Activated CD4-positive, alpha-beta memory T cell treated with anti-CD3 and anti-CD28 coated beads for 36 hours (primary cell): Measurements from ENCODE around the gene SDF4. TPM values are rescaled to one million over a fixed set of nuclear protein-coding genes. Genes with fewer than 3 reads are reported as not detected.
"Not testable (repeated sequence)": the region's sequence is repeated elsewhere in the genome, so short reads cannot be mapped to it uniquely, and the experiment has no call there.

Experiments used
- CTCF ChIA-PET: fragments of 350-600 bp; sonication (Branson Sonifier 250); formaldehyde crosslinking; loops from one replicate; lab custom pipeline; 2021; ENCODE audit warnings: antibody characterized with exemption, inconsistent platforms; lab: Charles Lee
- POLR2A ChIA-PET: fragments of 350-600 bp; sonication (Branson Sonifier 250); formaldehyde crosslinking; loops from one replicate; lab custom pipeline; 2021; ENCODE audit warnings: antibody characterized with exemption; lab: Charles Lee
- DNase-seq: peaks from one replicate; pipeline ENCODE4 v3.0.0-alpha.2; 2020
- H3K27ac Mint-ChIP-seq: one replicate; pipeline ENCODE4 v1.8.0; 2021; ENCODE audit warnings: mixed read lengths
- H3K27me3 Mint-ChIP-seq: one replicate; pipeline ENCODE4 v1.8.0; 2021; ENCODE audit warnings: mixed read lengths
- H3K36me3 Mint-ChIP-seq: one replicate; pipeline ENCODE4 v1.8.0; 2021; ENCODE audit warnings: mixed read lengths
- H3K4me1 Mint-ChIP-seq: one replicate; pipeline ENCODE4 v1.8.0; 2021; ENCODE audit warnings: low read depth, mixed read lengths
- H3K4me3 Mint-ChIP-seq: one replicate; pipeline ENCODE4 v1.8.0; 2021; ENCODE audit warnings: mild to moderate bottlenecking, mixed read lengths
- H3K9me3 Mint-ChIP-seq: one replicate; pipeline ENCODE4 v1.8.0; 2021; ENCODE audit warnings: mixed read lengths
- intact Hi-C: fragments of 100-400 bp; cut with micrococcal nuclease; formaldehyde crosslinking; loops from one replicate; pipeline ENCODE4 v1.15.1; 2023
- total RNA-seq, 2 experiments: library from RNA; stranded (reverse); gene quantifications; one replicate each; pipeline ENCODE4 v1.2.3, GENCODE V29; 2021

SDF4 gene
- total RNA-seq, 2 experiments from 2014 or later, result 302 to 305 TPM

DNA sequence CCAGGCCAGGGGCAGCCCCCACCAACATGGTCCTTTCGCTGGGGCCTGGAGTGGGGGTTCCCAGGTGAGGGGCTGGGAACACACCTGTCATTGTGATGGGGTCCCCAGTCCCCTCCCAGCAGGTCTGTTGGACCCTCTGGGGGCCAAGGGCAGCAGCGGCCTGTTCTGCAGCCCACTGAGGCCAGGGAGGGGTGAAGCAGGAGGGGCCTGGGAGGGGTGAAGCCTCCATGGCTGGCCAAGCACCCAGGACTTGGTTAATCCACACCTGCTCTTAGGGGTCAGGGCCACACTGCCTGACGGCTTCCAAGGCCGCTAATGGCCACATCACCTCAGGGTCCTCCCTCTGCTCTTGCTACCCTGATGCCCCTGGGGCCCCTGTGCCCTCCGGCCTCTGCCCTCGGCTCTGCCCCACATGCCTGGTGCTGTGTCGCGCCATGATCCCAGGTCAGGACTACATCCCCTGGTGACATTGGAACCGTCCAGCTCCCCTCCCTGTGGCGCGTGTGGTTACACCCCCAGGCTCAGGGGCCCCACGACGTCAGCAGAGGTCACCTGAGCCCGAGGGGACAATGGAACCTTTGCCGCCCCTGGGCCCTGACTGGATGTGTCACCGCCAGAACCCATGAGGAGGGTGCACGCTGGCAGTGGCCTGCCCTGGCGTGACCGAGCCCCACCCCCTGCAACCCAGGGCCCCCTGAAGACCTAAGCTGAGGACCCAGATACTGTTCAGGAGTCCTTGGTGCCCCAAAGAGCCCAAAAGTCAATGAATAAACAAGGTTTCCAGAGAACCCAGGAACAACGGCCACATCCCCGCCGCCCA, 32.5 kb downstream of the SDF4 start:
- Mint-ChIP-seq H3K9me3 (peaks cover 9% of the 10 kb centered on the region), H3K4me1 (peaks cover 17% of the 10 kb centered on the region), H3K4me3 (peak overlapping the region; percentile 56), H3K27ac (peak overlapping the region; percentile 78), H3K36me3 (peaks cover 9% of the 10 kb centered on the region), H3K27me3 (no peaks in the 10 kb centered on the region)
- intact Hi-C loops, result no loop called here
- ChIA-PET POLR2A (interaction anchor here (0.7 to 1.1 kb wide), 3 partner anchors 10 to 18 kb away, joined by 3 to 7 read pairs (median 3); no protein-coding TSS in a partner anchor), CTCF (interaction anchor here (0.7 to 1.3 kb wide), 2 partner anchors 77 to 79 kb away, joined by 3 read pairs; no protein-coding TSS in a partner anchor)
- DNase-seq, result peak; percentile 27

DNA sequence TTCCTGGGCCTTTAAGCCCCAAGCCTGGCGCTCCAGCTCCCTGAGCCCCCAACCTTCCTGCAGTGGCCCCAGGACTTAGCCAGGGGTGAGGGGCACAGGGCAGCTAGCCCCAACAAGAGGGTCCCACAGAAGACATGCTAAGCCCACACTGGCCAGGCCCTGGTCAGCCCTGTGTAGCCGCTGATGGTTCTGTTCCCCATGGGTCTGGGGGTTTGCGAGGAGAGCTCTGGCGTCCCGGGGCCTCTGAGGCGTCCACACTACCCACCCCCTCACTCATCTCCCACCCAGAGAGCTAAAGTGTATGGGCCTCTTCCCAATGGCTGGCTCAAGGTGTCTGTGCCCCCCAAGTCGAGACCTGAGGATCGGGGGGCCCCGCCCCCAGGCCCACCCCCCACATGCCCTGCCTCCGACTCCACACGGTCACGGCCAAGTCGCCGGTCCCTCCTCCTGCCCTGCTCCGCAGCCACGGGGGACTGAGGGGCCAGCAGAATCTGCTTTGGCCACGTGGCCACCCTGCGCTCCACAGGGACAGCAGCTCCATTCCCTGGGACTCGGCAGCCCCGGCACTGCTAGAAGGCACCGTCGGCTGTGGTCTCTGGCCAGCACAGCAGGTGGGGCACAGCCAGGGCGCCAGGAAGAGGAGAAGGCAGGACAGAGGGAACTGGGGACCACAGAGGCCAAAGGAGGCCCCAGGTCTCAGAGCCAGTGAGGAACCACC, 33.2 kb downstream of the SDF4 start:
- ChIA-PET POLR2A (interaction anchor here (0.7 to 1.0 kb wide), 2 partner anchors 41 to 77 kb away, joined by 3 read pairs; no protein-coding TSS in a partner anchor), CTCF (interaction anchor here (0.7 to 1.3 kb wide), 2 partner anchors 76 to 78 kb away, joined by 3 read pairs; no protein-coding TSS in a partner anchor)
- H3K36me3 Mint-ChIP-seq, result peaks cover 3% of the 10 kb centered on the region
- H3K4me1 Mint-ChIP-seq, result peaks cover 12% of the 10 kb centered on the region
- intact Hi-C loops, result no loop called here
- no peaks in the 10 kb centered on the region for H3K27me3 Mint-ChIP-seq
- peaks cover 12% of the 10 kb centered on the region for H3K9me3 Mint-ChIP-seq
- no peak overlapping the region for H3K4me3 Mint-ChIP-seq
- DNase-seq, result peak; percentile 8
- no peak overlapping the region for H3K27ac Mint-ChIP-seq

DNA sequence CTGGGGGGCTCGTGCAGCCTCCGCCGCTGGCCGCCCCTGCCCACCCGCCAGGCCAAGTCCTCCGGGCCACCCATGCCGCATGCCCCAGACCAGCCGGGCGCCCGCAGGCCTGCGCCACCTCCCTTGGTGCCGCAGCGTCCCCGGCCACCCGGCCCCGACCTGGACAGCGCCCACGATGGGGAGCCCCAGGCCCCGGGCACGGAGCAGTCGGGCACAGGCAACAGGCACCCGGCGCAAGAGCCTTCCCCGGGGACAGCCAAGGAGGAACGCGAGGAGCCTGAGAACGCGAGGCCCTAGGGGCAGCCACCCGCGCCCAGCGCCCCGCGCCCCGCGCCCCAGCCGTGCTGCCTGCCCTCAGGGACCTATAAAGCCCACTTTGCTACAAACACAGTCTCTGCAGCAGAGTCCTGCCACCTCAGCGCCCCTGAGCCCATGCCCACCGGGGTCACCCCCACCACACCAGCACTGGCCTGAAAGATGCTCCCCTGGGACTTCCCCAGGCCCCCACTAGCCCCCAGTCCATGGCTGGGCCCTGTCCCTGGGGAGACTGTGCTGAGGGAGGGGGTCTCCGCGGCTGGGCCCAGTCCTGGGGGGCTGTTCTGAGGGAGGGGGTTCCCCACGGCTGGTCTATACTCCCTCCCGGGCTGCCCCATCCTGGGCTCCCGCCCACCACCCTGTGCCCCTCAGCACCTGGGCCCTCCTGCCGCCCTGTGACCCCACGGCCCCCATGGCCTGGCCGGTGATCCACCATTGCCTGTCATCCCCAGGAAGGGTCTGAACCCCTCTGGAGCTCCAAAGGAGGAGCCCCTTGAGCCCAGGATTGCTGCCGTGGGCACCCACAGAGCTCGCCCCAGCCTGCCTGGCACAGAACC, 34.0 kb downstream of the SDF4 start:
- H3K36me3 Mint-ChIP-seq, result no peaks in the 10 kb centered on the region
- intact Hi-C loops, result no loop called here
- H3K27me3 Mint-ChIP-seq, result no peaks in the 10 kb centered on the region
- ChIA-PET POLR2A (interaction anchor here (0.7 to 1.0 kb wide), 2 partner anchors 41 to 76 kb away, joined by 3 read pairs; no protein-coding TSS in a partner anchor), CTCF (interaction anchor here (1.3 kb wide), 1 partner anchor 75 kb away, joined by 3 read pairs; no protein-coding TSS in a partner anchor)
- H3K4me3 Mint-ChIP-seq, result no peak overlapping the region
- peak; percentile 9 for DNase-seq
- no peak overlapping the region for H3K27ac Mint-ChIP-seq
- H3K9me3 Mint-ChIP-seq, result peaks cover 12% of the 10 kb centered on the region
- peaks cover 12% of the 10 kb centered on the region for H3K4me1 Mint-ChIP-seq

DNA sequence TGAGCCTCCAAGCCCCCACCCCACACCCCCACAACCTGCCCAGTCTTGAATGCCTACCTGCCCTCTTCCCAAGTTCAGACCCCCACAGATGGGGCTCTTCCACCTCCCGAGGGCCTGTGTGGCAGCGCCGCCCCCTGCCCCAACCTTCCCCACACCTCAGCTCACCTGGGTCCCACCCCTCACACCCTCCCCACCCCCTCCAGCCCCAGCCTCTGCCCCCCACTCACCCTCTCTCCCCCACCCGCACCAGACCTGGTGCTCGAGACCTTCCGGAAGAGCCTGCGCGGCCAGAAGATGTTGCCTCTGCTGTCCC, 34.7 kb downstream of the SDF4 start:
- no peak for DNase-seq
- intact Hi-C loops, result no loop called here
- POLR2A ChIA-PET, result no interaction called here
- no peaks in the 10 kb centered on the region for H3K36me3 Mint-ChIP-seq
- CTCF ChIA-PET, result no interaction called here
- peaks cover 13% of the 10 kb centered on the region for H3K9me3 Mint-ChIP-seq
- H3K4me3 Mint-ChIP-seq, result no peak overlapping the region
- H3K27ac Mint-ChIP-seq, result peak overlapping the region; percentile 33
- H3K27me3 Mint-ChIP-seq, result no peaks in the 10 kb centered on the region
- H3K4me1 Mint-ChIP-seq, result peaks cover 12% of the 10 kb centered on the region

DNA sequence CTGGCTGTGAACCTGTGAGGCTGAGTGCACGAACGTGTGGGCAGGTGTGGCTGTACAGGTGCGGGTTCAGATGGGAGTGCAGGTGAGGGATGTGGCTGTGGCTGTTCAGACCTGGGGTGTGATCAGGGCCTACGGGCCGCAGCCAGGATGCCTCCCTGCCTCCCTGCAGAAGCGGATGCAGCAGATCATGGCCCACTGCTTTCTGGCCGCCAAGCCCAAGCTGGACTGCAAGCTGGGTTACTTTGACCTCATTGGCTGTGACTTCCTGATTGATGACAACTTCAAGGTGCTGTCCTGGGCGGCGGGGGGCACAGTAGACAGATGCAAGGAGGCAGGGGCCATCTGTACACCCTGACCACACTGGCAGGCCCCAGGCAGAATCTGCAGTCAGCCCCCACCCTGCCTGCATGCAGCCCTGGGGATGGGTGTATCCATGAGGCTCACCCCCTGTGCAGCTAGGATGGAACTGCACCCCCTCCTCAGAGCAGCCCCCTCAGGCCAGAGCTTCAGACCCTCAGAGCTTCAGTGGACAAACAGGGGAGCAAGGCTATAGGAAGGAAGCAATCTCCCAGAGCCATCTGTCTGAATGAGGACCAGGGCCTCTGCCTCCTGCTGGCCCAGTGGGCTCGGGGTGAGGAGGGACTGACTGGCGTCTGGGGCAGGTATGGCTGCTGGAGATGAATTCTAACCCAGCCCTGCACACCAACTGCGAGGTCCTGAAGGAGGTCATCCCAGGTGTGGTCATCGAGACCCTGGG, 35.2 kb downstream of the SDF4 start:
- ChIA-PET POLR2A (interaction anchor here (1.0 kb wide), 1 partner anchor 11 kb away, joined by 3 read pairs; no protein-coding TSS in a partner anchor), CTCF (interaction anchor here (1.4 kb wide), 1 partner anchor 74 kb away, joined by 6 read pairs; no protein-coding TSS in a partner anchor)
- intact Hi-C loops, result no loop called here
- Mint-ChIP-seq H3K27me3 (no peaks in the 10 kb centered on the region), H3K4me1 (peaks cover 12% of the 10 kb centered on the region), H3K4me3 (no peak overlapping the region), H3K36me3 (no peaks in the 10 kb centered on the region), H3K27ac (peak overlapping the region; percentile 33), H3K9me3 (peaks cover 17% of the 10 kb centered on the region)
- peak; percentile 9 for DNase-seq

DNA sequence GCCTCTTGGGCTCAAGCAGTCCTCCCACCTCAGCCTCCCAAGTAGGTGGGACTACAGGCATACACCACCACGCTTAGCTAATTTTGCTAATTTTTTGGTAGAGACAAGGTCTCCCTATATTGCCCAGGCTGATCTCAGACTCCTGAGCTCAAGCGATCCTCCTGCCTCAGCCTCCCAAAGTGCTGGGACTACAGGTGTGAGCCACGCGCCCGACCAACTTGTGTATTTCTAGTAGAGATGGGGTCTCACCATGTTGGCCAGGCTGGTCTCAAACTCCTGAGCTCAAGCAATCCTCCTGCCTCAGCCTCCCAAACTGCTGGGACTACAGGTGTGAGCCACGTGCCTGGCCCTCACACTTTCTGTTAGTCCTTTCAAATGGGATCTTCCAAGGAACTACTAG, 36.1 kb downstream of the SDF4 start:
- DNase-seq, H3K27ac Mint-ChIP-seq, H3K36me3 Mint-ChIP-seq, H3K4me3 Mint-ChIP-seq, intact Hi-C loops, H3K27me3 Mint-ChIP-seq, POLR2A ChIA-PET: not testable (repeated sequence)
- H3K4me1 Mint-ChIP-seq, result peaks cover 12% of the 10 kb centered on the region
- H3K9me3 Mint-ChIP-seq, result peaks cover 17% of the 10 kb centered on the region
- CTCF ChIA-PET, result interaction anchor here (1.4 kb wide), 1 partner anchor 73 kb away, joined by 6 read pairs; no protein-coding TSS in a partner anchor

DNA sequence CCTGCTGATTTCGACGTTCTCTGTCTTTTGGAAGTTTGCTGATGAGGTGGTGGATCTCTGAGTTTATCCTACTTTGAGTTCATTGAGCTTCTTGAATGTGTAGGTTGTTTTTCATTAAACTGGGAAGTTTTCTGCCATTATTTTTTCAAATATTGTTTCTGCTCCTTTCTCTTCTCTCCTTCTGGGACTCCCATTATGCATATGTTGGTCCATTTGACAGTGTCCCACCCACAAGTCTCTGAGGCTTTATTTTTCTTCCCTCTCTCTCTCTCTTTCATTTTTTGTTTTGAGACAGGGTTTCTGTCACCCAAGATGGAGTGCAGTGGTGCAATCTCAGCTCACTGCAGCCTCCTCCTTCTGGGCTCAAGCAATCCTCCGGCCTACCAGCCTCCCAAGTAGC, 37.1 kb downstream of the SDF4 start:
- H3K27me3 Mint-ChIP-seq, result no peaks in the 10 kb centered on the region
- peaks cover 6% of the 10 kb centered on the region for H3K4me1 Mint-ChIP-seq
- ChIA-PET CTCF (interaction anchor here (0.6 to 0.8 kb wide), 2 partner anchors 21 to 65 kb away, joined by 3 read pairs; no protein-coding TSS in a partner anchor), POLR2A (no interaction called here)
- peak overlapping the region; percentile 5 for H3K27ac Mint-ChIP-seq
- H3K36me3 Mint-ChIP-seq, result no peaks in the 10 kb centered on the region
- peaks cover 17% of the 10 kb centered on the region for H3K9me3 Mint-ChIP-seq
- intact Hi-C loops, result no loop called here
- no peak for DNase-seq
- H3K4me3 Mint-ChIP-seq, result no peak overlapping the region

DNA sequence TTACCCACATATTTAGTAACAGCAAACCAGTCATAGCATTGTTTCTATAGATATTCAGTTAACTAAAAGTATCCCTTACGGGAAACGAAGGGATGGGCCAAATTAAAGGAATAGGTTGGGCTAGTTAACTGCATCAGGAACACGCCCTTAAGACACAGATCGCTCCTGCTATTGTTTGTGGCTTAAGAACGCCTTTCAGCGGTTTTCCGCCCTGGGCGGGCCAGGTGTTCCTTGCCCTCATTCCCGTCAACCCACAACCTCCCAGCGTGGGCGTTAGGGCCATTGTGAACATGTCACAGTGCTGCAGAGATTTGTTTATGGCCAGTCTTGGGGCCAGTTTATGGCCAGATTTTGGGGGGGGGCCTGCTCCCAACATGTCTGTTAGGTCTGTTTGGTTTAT, 40.1 kb downstream of the SDF4 start:
- ChIA-PET POLR2A (no interaction called here), CTCF (interaction anchor here (1.8 kb wide), 1 partner anchor 69 kb away, joined by 6 read pairs; no protein-coding TSS in a partner anchor)
- Mint-ChIP-seq H3K9me3 (peaks cover 17% of the 10 kb centered on the region), H3K36me3 (no peaks in the 10 kb centered on the region), H3K4me1 (peaks cover 3% of the 10 kb centered on the region), H3K27me3 (no peaks in the 10 kb centered on the region), H3K4me3 (no peak overlapping the region), H3K27ac (no peak overlapping the region)
- no peak for DNase-seq
- intact Hi-C loops, result no loop called here

DNA sequence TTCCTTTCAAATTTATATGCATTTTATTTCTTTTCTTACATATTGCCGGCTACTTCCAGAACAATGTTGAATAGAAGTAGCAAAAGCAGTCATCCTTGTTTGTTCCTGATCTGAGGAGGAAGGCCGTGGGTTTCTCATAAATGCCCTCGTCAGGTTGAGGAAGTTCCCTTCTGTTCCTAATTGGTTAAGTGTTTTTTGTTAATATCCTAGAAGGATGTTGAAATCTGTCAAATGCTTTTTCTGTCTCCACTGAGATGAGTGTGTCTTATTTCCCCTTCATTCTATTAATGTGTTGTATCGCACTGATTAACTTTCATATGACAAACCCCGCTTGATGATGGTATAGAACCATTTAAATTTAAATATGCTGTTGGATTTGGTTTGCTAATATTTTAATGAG, 42.7 kb downstream of the SDF4 start:
- H3K4me1 Mint-ChIP-seq, result no peaks in the 10 kb centered on the region
- intact Hi-C loops, result no loop called here
- no peaks in the 10 kb centered on the region for H3K36me3 Mint-ChIP-seq
- DNase-seq, result no peak
- no peak overlapping the region for H3K4me3 Mint-ChIP-seq
- no peaks in the 10 kb centered on the region for H3K27me3 Mint-ChIP-seq
- H3K9me3 Mint-ChIP-seq, result peaks cover 6% of the 10 kb centered on the region
- ChIA-PET POLR2A (no interaction called here), CTCF (no interaction called here)
- H3K27ac Mint-ChIP-seq, result no peak overlapping the region

DNA sequence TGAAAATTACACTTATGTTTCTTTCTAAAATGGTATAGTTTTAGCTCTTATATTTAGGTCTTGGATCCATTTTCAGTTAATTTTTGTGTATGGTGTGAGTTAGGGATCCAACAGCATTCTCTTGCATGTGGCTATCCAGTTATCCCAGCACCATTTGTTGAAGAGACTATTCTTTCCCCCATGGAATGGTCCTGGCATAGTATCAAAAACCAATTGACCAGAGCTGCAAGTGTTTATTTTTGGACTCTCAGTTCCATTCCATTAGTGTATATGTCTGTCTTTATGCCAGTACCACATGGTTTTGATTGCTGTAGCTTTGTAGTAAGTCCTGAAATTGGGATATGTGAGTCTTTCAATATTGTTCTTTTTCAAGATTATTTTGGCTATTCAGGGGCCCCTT, 43.9 kb downstream of the SDF4 start:
- no peak for DNase-seq
- ChIA-PET CTCF (no interaction called here), POLR2A (no interaction called here)
- Mint-ChIP-seq H3K9me3 (peaks cover 5% of the 10 kb centered on the region), H3K4me3 (no peak overlapping the region), H3K27me3 (no peaks in the 10 kb centered on the region), H3K36me3 (no peaks in the 10 kb centered on the region), H3K4me1 (no peaks in the 10 kb centered on the region), H3K27ac (no peak overlapping the region)
- intact Hi-C loops, result no loop called here
